IMR-90 (cell line): Measurements from ENCODE around the gene FGF2. TPM values are rescaled to one million over a fixed set of nuclear protein-coding genes. Genes with fewer than 3 reads are reported as not detected.

Experiments used
- ATAC-seq: fragments of 200-7000 bp; cut with Tn5 transposase; 2 replicates; pipeline ENCODE4 v1.9.1; 2020; ENCODE audit warnings: low read depth, mild to moderate bottlenecking, moderate library complexity
- BruUV-seq: library from RNA; stranded (reverse); fragments of 400-500 nt; replicated peaks from 2 replicates; lab custom pipeline; 2021; lab: Mats Ljungman, UMichigan
- CTCF ChIA-PET: fragments of 300-600 bp; formaldehyde crosslinking; extraction: SDS; loops from one replicate; lab custom pipeline; 2021; ENCODE audit warnings: antibody characterized with exemption; lab: Yijun Ruan, JAX
- POLR2A ChIA-PET: fragments of 300-600 bp; sonication (Branson Sonifier 250); formaldehyde crosslinking; loops from one replicate; lab custom pipeline; 2022; ENCODE audit warnings: antibody characterized with exemption; ENCODE audit not compliant: unreplicated experiment; lab: Charles Lee
- DNase-seq: peaks from one replicate; pipeline ENCODE4 v3.0.0; 2013
- H2AFZ ChIP-seq: replicated peaks from 2 replicates; pipeline ENCODE3; 2013; ENCODE audit warnings: low read length, mild to moderate bottlenecking; ENCODE audit not compliant: poor library complexity
- H2AK5ac ChIP-seq: 2 replicates; pipeline ENCODE4 v1.6.1; 2013; ENCODE audit warnings: low read depth, low read length, inconsistent platforms
- H2AK9ac ChIP-seq: replicated peaks from 2 replicates; pipeline ENCODE3; 2013; ENCODE audit warnings: mild to moderate bottlenecking, low read depth, low read length, moderate library complexity; ENCODE audit not compliant: poor library complexity
- H2BK120ac ChIP-seq: 2 replicates; pipeline ENCODE4 v1.6.1; 2013; ENCODE audit warnings: low read depth, low read length, inconsistent platforms
- H2BK15ac ChIP-seq: 3 replicates; pipeline ENCODE4 v1.6.1; 2013; ENCODE audit warnings: low read depth, low read length, inconsistent platforms
- H2BK20ac ChIP-seq: 2 replicates; pipeline ENCODE4 v1.6.1; 2013; ENCODE audit warnings: low read depth, mild to moderate bottlenecking, inconsistent platforms, low read length, moderate library complexity
- H2BK5ac ChIP-seq: 2 replicates; pipeline ENCODE4 v1.6.1; 2013; ENCODE audit warnings: mild to moderate bottlenecking, low read depth, low read length, inconsistent platforms; ENCODE audit not compliant: poor library complexity, severe bottlenecking
- H3K14ac ChIP-seq: replicated peaks from 2 replicates; pipeline ENCODE4 v1.6.1; 2013; ENCODE audit warnings: low read depth, low read length, inconsistent platforms
- H3K18ac ChIP-seq: 2 replicates; pipeline ENCODE4 v1.6.1; 2013; ENCODE audit warnings: low read depth, low read length, control low read depth
- H3K23ac ChIP-seq: 2 replicates; pipeline ENCODE4 v1.6.1; 2013; ENCODE audit warnings: low read depth, low read length, inconsistent platforms
- H3K27ac ChIP-seq: 2 replicates; pipeline ENCODE4 v1.5.1; 2013; ENCODE audit warnings: mild to moderate bottlenecking, control low read depth, low read length; ENCODE audit not compliant: insufficient read depth
- H3K27me3 ChIP-seq: 2 replicates; pipeline ENCODE4 v1.6.1; 2013; ENCODE audit warnings: low read length; ENCODE audit not compliant: control insufficient read depth, insufficient read depth
- H3K36me3 ChIP-seq: 2 replicates; pipeline ENCODE4 v1.6.1; 2013; ENCODE audit warnings: low read length, mixed read lengths; ENCODE audit not compliant: control insufficient read depth, insufficient read depth
- H3K4ac ChIP-seq: 2 replicates; pipeline ENCODE4 v1.6.1; 2013; ENCODE audit warnings: low read depth, low read length, inconsistent platforms
- H3K4me1 ChIP-seq: 2 replicates; pipeline ENCODE4 v1.6.1; 2013; ENCODE audit warnings: low read length, mixed read lengths; ENCODE audit not compliant: control insufficient read depth, insufficient read depth
- H3K4me2 ChIP-seq: 2 replicates; pipeline ENCODE4 v1.6.1; 2013; ENCODE audit warnings: low read depth, mild to moderate bottlenecking, control low read depth, low read length, moderate library complexity
- H3K4me3 ChIP-seq: 2 replicates; pipeline ENCODE4 v1.5.1; 2013; ENCODE audit warnings: low read depth, mild to moderate bottlenecking, control low read depth, low read length, moderate library complexity; ENCODE audit not compliant: insufficient read depth
- H3K56ac ChIP-seq: 2 replicates; pipeline ENCODE4 v1.6.1; 2013; ENCODE audit warnings: low read length, inconsistent platforms; ENCODE audit not compliant: insufficient read depth; ENCODE audit errors: extremely low read depth
- H3K79me1 ChIP-seq, 2 experiments: 2 replicates each; pipeline ENCODE4 v1.6.1; 2013; ENCODE audit warnings: low read length in 2 of 2, inconsistent platforms in 1 of 2, low read depth in 1 of 2
- H3K9ac ChIP-seq: 2 replicates; pipeline ENCODE4 v1.6.1; 2013; ENCODE audit warnings: low read depth, low read length, control low read depth
- H3K9me1 ChIP-seq: 2 replicates; pipeline ENCODE4 v1.6.1; 2013; ENCODE audit warnings: low read length, inconsistent platforms; ENCODE audit not compliant: insufficient read depth
- H3K9me3 ChIP-seq: 2 replicates; pipeline ENCODE4 v1.6.1; 2013; ENCODE audit warnings: low read length; ENCODE audit not compliant: control insufficient read depth, insufficient read depth
- H4K20me1 ChIP-seq: 2 replicates; pipeline ENCODE4 v1.6.1; 2013; ENCODE audit warnings: low read length, inconsistent platforms; ENCODE audit not compliant: insufficient read depth
- H4K5ac ChIP-seq: 2 replicates; pipeline ENCODE4 v1.6.1; 2013; ENCODE audit warnings: mild to moderate bottlenecking, low read depth, low read length, control low read depth
- H4K8ac ChIP-seq, 2 experiments: 2 replicates each; pipeline ENCODE4 v1.6.1; 2013; ENCODE audit warnings: low read depth in 2 of 2, low read length in 2 of 2, control low read depth in 1 of 2, inconsistent platforms in 1 of 2
- H4K91ac ChIP-seq: 2 replicates; pipeline ENCODE4 v1.6.1; 2013; ENCODE audit warnings: low read depth, low read length, inconsistent platforms; ENCODE audit not compliant: insufficient read depth
- CEBPB ChIP-seq: IDR thresholded peaks from 2 replicates; pipeline ENCODE4 v1.6.1; 2012; ENCODE audit warnings: low read depth, low read length, improper control_type of control experiment
- CHD1 ChIP-seq: IDR thresholded peaks from 2 replicates; pipeline ENCODE4 v1.6.1; 2012; ENCODE audit warnings: low read depth, low read length, improper control_type of control experiment
- MAFK ChIP-seq: IDR thresholded peaks from 2 replicates; pipeline ENCODE4 v1.6.1; 2012; ENCODE audit warnings: low read depth, low read length, improper control_type of control experiment
- MAZ ChIP-seq: IDR thresholded peaks from 2 replicates; pipeline ENCODE4 v1.6.1; 2012; ENCODE audit warnings: low read depth, mild to moderate bottlenecking, low read length, improper control_type of control experiment, moderate library complexity, borderline replicate concordance
- MXI1 ChIP-seq: IDR thresholded peaks from 2 replicates; pipeline ENCODE4 v1.6.1; 2012; ENCODE audit warnings: low read depth, mild to moderate bottlenecking, low read length, moderate library complexity, borderline replicate concordance
- NFE2L2 ChIP-seq: fragments of 150-350 bp; IDR thresholded peaks from 2 replicates; pipeline ENCODE4 v1.6.1; 2016; ENCODE audit warnings: low read depth, mild to moderate bottlenecking, low read length
- RAD21 ChIP-seq: IDR thresholded peaks from 2 replicates; pipeline ENCODE4 v1.6.1; 2012; ENCODE audit warnings: low read length, improper control_type of control experiment
- RCOR1 ChIP-seq: IDR thresholded peaks from 2 replicates; pipeline ENCODE4 v1.6.1; 2012; ENCODE audit warnings: mild to moderate bottlenecking, low read length, improper control_type of control experiment; ENCODE audit not compliant: insufficient replicate concordance
- WGBS, 2 experiments: methylation state at CpG; one replicate each; pipeline versions ENCODE4 v1.1.5 to v1.1.7; 2013; ENCODE audit warnings: missing lambda C conversion rate in 2 of 2; ENCODE audit not compliant: insufficient read length in 1 of 2; ENCODE audit errors: extremely low coverage in 2 of 2; 5-methylcytosine and 5-hydroxymethylcytosine counted together
- dilution Hi-C: fragments of 300-500 bp; cut with HindIII; formaldehyde crosslinking; loops from one replicate; pipeline ENCODE4 v1.14.3; 2018; ENCODE audit warnings: low sequenced_read_pairs; ENCODE audit not compliant: unreplicated experiment
- in situ Hi-C: fragments of 300-500 bp; cut with MboI; formaldehyde crosslinking; loops from 3 replicates; pipeline ENCODE4 v1.14.3; 2019; ENCODE audit warnings: low sequenced_read_pairs, inconsistent platforms, mixed read lengths
- intact Hi-C: fragments of 100-400 bp; cut with micrococcal nuclease; formaldehyde crosslinking; loops from 2 replicates; pipeline ENCODE4 v1.10.0; 2022
- polyA plus RNA-seq, 3 experiments: library from polyadenylated mRNA; depleted of rRNA; stranded (reverse); fragments of >200 nt; gene quantifications; 2 replicates each; pipeline ENCODE4 v1.2.3, GENCODE V29; 2012; ENCODE audit warnings: low replicate concordance in 1 of 3
- total RNA-seq: library from RNA; depleted of rRNA; stranded (reverse); fragments of >200 nt; gene quantifications from 2 replicates; pipeline ENCODE4 v1.2.3, GENCODE V29; 2012; rRNA removed
- TF ChIP-seq, protein P1 (sequence below): fragments of 150-350 bp; IDR thresholded peaks from 2 replicates; pipeline ENCODE4 v1.6.1; 2016; ENCODE audit warnings: low read depth, mild to moderate bottlenecking, low read length, moderate library complexity, borderline replicate concordance

Gene FGF2
- total and polyA plus RNA-seq, 2 of the 4 experiments (the other 2 are of a cell fraction): 12.9 to 27.1 TPM

GRCh38 chr4:122946142-122946541, 119.5 kb downstream of the FGF2 start:
- Histone ChIP-seq H2AK5ac (no peak overlapping the region), H3K14ac (no peak overlapping the region), H4K20me1 (no peaks in the 10 kb centered on the region), H2BK15ac (no peak overlapping the region), H3K79me1 (no peaks in the 10 kb centered on the region), H3K4me1 (no peaks in the 10 kb centered on the region), H4K91ac (no peak overlapping the region), H3K4me3 (no peak overlapping the region), H3K27me3 (no peaks in the 10 kb centered on the region), H3K9ac (no peak overlapping the region), H3K23ac (no peak overlapping the region), H3K27ac (no peak overlapping the region), H4K5ac (no peak overlapping the region), H3K4ac (no peak overlapping the region), H2BK5ac (no peak overlapping the region), H2AFZ (no peak overlapping the region), H2BK20ac (no peak overlapping the region), H4K8ac (no peak overlapping the region), H3K9me1 (no peaks in the 10 kb centered on the region; the same call in 1 of the 2 replicates), H3K56ac (no peak overlapping the region), H3K4me2 (no peak overlapping the region), H2AK9ac (no peak overlapping the region), H3K9me3 (no peaks in the 10 kb centered on the region), H2BK120ac (no peak overlapping the region), H3K18ac (no peak overlapping the region), H3K36me3 (peaks cover 18% of the 10 kb centered on the region)
- ATAC-seq (no peak), DNase-seq (no peak)
- BruUV-seq: no TSS peak
- in situ Hi-C loops (no loop called here), intact Hi-C loops (no loop called here), dilution Hi-C loops (no loop called here)
- no CpG with 5 or more reads among the region's 1 CpG for WGBS, 2 experiments
- CTCF ChIA-PET: no interaction called here
- TF ChIP-seq MXI1 (no peak), RCOR1 (no peak), MAFK (no peak), MAZ (no peak), CHD1 (no peak), NFE2L2 (no peak), RAD21 (no peak), CEBPB (no peak)
- TF ChIP-seq, protein P1, sequence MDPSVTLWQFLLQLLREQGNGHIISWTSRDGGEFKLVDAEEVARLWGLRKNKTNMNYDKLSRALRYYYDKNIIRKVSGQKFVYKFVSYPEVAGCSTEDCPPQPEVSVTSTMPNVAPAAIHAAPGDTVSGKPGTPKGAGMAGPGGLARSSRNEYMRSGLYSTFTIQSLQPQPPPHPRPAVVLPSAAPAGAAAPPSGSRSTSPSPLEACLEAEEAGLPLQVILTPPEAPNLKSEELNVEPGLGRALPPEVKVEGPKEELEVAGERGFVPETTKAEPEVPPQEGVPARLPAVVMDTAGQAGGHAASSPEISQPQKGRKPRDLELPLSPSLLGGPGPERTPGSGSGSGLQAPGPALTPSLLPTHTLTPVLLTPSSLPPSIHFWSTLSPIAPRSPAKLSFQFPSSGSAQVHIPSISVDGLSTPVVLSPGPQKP: no peak
- POLR2A ChIA-PET: no interaction called here

Other genes with a start within 250 kb of the FGF2 start
- not detected in 2 replicates for gene IL21, start 205.8 kb upstream of the FGF2 start, total RNA-seq
- gene IL21, start 205.8 kb upstream of the FGF2 start, polyA plus RNA-seq (2012; rRNA removed): not detected in 2 replicates
- gene BBS12, start 94.1 kb upstream of the FGF2 start, total RNA-seq: 5.0 and 5.9 TPM in 2 replicates
- 0.87 and 1.1 TPM in 2 replicates for gene BBS12, start 94.1 kb upstream of the FGF2 start, polyA plus RNA-seq (2012; rRNA removed)
- gene NUDT6, start 95.8 kb downstream of the FGF2 start, total RNA-seq: 2.7 and 4.2 TPM in 2 replicates
- gene NUDT6, start 95.8 kb downstream of the FGF2 start, polyA plus RNA-seq (2012; rRNA removed): 4.8 and 5.1 TPM in 2 replicates